Measurements from ENCODE around the gene POLA2.
A peak's percentile ranks its signal among the peaks of the same experiment; 100 is the strongest.
"Not testable (repeated sequence)": the region's sequence is repeated elsewhere in the genome, so short reads cannot be mapped to it uniquely, and the experiment has no call there.

POLA2 gene

DNA sequence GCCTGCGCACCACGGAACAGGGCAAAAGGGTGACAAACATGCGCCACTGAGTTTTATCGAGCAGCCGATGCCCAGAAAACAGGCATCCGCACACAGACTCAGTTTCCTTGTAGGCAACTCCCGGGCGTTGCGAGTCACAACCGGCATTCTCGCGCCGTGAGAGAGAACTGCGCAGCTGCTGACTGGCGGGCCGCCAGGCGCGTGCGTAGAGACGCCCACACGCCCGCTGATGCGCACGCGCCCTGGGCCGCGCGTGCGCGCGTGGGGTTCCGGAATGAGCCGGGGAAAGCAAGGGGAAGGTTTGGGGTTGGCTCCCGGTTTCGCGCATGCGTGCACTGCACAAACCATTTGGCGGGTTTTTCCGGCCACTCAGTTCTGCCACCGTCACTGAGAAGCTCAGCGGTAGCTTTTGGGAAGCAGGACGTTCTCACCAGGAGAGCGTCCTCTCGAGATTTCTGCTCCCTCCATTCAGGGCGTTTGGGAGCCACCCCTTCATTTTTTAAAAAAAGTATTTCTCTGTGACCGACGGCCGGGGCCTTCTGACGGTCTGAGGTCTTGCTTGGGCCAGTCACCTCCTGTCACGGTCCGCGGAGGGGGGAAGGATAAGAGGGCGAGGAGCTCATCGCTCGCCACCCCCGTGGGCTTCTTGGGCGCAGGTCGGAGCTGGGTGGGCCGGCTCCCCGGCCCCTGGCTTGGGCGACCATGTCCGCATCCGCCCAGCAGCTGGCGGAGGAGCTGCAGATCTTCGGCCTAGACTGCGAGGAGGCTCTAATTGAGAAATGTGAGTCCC is at the start of gene POLA2:
POLA2 (plus strand) TSS at position 372 of the 790 bp plus-strand sequence; CDS start at position 703, 331 bp downstream.
- peak; percentile 95 for DNase-seq (ENCODE audit: low read depth in 2 of 3, low spot score in 1 of 3)

GRCh38 chr11:65212226-65212801 is 49.4 kb upstream of the POLA2 start:
- no peak for DNase-seq (ENCODE audit: low read depth in 2 of 3, low spot score in 1 of 3)

DNA sequence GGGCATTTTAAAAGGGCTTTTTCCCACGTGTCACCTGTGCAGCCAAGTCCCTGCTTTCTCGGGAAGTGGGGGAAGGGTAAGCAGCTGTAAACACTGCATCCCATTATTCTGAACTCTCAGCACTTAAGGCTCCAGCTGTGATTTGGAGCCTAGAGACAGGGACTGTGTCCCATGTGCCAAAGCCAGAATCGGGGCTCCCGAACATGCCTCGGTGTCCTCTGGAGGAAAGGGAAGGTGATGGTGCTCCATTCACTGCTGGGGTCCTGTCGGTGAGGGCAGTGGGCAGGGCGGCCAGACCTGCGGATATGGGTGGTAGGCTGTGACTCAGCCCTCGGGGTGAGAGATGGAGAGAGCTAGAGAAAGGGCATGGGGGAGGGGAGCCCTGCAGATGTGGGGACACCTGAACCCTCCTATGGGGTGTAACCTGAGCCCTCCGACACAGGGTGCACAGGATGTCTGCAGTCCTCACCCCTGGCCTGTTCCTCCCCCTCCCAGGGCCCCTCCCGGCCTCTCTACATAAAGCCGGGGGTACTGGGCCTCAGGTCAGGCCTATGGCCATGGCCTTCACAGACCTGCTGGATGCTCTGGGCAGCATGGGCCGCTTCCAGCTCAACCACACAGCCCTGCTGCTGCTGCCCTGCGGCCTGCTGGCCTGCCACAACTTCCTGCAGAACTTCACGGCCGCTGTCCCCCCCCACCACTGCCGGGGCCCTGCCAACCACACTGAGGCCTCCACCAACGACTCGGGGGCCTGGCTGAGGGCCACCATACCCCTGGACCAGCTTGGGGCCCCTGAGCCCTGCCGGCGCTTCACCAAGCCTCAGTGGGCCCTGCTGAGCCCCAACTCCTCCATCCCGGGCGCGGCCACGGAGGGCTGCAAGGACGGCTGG is 48.2 kb upstream of the POLA2 start:
- no peak for DNase-seq (ENCODE audit: low read depth in 2 of 3, low spot score in 1 of 3)

DNA sequence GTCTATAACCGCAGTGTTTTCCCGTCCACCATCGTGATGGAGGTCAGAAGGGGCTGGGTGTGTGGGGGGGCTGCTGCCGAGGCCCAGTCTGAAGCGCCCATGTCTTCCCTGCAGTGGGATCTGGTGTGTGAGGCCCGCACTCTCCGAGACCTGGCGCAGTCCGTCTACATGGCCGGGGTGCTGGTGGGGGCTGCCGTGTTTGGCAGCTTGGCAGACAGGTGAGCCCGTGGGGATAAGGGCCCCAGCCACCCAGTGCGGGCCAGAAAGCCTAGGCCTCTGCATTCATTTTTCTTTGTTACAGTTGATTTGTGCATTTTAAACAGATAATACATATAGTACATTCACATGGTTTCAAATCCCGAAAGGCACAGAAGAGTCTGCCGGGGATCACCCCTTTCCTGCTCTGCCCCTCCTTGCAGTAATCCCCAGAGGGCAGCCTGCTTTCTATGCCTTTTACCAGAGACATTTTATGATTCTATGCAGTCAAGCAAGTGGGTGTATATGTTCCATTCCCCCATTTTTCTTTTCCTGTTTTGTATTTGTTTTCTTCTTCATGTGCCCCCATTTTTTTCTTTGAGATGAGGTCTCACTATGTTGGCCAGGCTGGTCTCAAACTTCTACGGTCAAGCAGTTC is 47.4 kb upstream of the POLA2 start:
- no peak for DNase-seq (ENCODE audit: low read depth in 2 of 3, low spot score in 1 of 3)

- DNase-seq (ENCODE audit: low read depth in 2 of 3, low spot score in 1 of 3) = peak in 1 of 3 donors; percentile 23
Observed at GRCh38 chr11:65215441-65216076, 46.2 kb upstream of the POLA2 start.

DNA sequence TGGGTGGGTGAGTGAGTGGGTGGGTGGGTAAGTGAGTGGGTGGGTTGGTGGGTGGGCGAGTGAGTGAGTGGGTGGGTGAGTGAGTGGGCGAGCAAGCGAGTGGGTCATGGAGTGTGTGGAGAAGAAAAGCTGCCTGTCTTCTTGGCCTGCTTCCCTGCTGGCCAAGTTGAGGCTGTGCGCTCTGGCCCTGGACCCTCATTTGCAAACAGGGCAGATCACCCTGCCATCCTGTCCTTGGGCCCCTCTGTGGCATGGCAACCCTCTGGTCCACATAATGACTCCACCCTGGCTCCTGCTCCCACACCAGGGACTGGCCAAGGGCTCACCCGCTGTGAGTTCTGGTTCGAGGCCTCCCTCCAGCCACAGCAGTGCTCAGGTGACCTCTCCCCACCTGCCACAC is 44.9 kb upstream of the POLA2 start:
- no peak for DNase-seq (ENCODE audit: low read depth in 2 of 3, low spot score in 1 of 3)

- no peak for DNase-seq (ENCODE audit: low read depth in 2 of 3, low spot score in 1 of 3)
Observed at GRCh38 chr11:65217441-65218423, 44.0 kb upstream of the POLA2 start.

GRCh38 chr11:65218446-65218845 is 43.3 kb upstream of the POLA2 start:
- DNase-seq (ENCODE audit: low read depth in 2 of 3, low spot score in 1 of 3) = no peak

DNA sequence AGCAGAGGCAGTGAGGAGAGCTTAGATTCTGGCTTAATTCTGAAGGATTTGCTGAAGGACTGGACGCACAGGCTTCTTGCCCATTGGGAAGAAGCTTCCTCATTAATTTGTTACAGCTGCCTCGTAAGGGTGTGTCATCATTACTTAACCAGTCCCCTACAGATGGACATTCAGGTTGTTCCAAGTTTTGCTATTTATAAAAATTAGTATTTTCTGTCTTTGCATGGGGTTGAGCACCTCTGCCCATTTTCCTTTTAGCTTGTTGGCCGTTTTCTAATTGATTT is 41.9 kb upstream of the POLA2 start:
- DNase-seq (ENCODE audit: low read depth in 2 of 3, low spot score in 1 of 3) = no peak

DNA sequence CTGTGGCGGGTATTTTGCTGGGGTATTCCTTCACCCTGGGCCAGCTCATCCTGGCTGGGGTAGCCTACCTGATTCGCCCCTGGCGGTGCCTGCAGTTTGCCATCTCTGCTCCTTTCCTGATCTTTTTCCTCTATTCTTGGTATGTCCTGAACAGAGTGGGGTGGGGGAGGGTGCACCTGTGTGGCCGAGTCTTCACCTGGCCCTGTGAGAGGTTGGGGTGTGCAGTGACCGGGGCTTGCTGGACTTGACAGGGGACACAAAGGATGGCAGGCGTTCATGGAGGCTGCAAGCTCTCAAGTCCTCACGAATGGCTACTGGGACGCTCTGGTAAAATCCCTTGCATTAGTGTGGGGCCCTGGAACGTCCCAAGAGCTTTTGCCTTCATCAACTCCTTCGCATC is 40.7 kb upstream of the POLA2 start:
- no peak for DNase-seq (ENCODE audit: low read depth in 2 of 3, low spot score in 1 of 3)

- DNase-seq (ENCODE audit: low read depth in 2 of 3, low spot score in 1 of 3) = no peak
Observed at GRCh38 chr11:65223011-65223410, 38.8 kb upstream of the POLA2 start.

DNA sequence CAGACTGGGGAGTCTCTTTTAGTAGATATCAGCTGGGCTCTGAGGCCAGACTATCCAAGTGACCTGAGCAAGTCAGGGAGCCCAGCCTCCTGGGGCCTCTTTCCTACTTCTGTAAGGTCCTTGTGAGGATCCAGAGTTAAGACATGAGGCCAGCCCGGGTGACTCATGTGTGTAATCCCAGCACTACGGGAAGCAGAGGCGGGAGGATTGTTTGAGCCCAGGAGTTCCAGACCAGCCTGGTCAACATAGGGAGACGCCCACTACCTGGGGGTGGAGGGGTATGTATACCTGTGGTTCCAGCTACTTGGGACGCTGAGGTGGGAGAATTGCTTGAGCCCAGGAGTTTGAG is 36.9 kb upstream of the POLA2 start:
- no peak for DNase-seq (ENCODE audit: low read depth in 2 of 3, low spot score in 1 of 3)

DNA sequence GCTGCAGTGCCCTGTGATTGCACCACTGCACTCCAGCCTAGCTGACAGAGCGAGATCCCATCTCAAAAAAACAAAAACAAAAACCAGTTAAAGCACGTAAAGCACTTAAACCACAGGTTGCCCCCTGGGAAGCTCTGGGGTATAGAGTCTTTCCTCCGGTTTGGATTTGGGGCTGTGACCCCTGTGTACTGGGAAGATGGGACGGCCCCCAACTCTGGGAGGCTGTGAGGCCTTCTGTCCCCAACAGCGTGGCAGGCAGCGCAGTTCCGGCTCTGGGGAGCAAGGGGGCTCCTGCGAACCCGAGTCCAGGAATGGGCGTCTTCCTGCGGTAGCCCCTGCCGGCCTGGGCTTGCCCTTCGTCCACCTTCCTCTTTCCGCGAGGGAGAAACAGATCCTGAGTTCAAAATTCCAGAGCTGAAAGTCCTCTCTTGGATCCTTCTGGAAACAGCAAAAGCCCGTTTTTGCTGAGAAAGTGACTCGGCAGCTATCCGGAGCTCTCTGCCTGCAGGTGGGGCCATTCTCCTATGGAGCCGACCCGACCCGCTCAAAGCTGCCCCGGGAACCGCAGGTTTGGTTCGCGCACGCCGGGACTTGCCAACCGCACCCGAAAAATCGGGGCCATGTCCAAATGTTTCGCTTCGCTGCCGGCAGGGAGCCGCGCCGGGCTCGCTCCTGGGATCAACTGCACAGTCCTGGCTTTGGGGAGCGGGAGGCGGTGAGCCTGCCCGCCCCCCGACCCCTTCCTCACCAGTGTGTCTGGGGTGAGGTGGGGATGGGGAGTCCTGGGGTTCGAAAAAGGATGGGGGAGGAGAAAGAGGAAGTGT is 36.3 kb upstream of the POLA2 start:
- DNase-seq (ENCODE audit: low read depth in 2 of 3, low spot score in 1 of 3) = peak; percentile 40 to 58 (median 43)

- DNase-seq (ENCODE audit: low read depth in 2 of 3, low spot score in 1 of 3) = no peak
Observed at GRCh38 chr11:65226103-65226442, 35.7 kb upstream of the POLA2 start.

- DNase-seq (ENCODE audit: low read depth in 2 of 3, low spot score in 1 of 3) = no peak
Observed at GRCh38 chr11:65227879-65228278, 33.9 kb upstream of the POLA2 start.

- DNase-seq (ENCODE audit: low read depth in 2 of 3, low spot score in 1 of 3) = no peak
Observed at GRCh38 chr11:65236194-65237059, 25.3 kb upstream of the POLA2 start.

GRCh38 chr11:65238302-65238701 is 23.5 kb upstream of the POLA2 start:
- not testable (repeated sequence) for DNase-seq (ENCODE audit: low read depth in 2 of 3, low spot score in 1 of 3)

GRCh38 chr11:65241134-65241533 is 20.6 kb upstream of the POLA2 start:
- DNase-seq (ENCODE audit: low read depth in 2 of 3, low spot score in 1 of 3) = no peak
